Measurements from ENCODE around the gene DAAM2. TPM values are rescaled to one million over a fixed set of nuclear protein-coding genes. Genes with fewer than 3 reads are reported as not detected.

Gene DAAM2
- total and polyA plus RNA-seq, 2 of the 8 experiments (the other 6 are each of a cell fraction or from before 2014, with no cell fraction given): 1.5 to 2.9 TPM

DNA sequence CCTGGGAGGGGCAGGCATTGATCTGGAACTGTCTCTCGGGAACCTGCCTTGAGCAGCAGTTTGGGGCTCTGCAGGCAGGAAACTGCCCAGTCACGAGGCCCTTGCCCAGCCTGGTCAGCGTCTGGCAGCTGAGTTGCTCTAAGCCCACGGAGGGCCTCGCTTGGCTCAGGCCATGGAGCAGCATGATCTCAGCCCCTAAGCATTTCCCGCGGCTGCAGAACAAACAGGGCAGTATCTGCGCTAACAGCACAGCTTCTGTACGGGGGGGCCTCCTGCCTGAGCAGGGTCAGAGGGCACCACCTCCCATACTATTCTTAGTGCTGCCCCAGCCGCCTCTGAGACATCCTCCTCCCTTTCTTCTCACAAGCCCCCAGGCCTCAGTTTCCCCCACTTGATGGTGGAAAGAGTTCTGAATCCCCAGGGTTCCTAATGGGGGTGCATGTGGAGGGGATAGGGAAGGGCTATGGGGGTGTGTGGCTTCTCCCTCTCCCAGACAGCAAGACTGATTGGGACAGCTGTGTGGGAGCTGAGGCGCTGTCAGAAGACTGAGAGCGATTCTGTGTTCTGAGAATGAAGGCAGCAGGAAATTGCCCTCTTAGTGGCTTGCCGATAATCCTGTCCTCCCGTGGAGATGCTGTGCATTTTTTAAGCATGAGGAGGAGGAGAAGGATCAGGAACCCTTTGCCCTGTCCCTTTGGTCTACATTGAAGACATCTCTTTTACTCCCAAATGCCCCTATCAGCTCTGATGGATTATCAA lies 95.7 kb downstream of the DAAM2 start (continued):
- TF ChIP-seq, protein P1, sequence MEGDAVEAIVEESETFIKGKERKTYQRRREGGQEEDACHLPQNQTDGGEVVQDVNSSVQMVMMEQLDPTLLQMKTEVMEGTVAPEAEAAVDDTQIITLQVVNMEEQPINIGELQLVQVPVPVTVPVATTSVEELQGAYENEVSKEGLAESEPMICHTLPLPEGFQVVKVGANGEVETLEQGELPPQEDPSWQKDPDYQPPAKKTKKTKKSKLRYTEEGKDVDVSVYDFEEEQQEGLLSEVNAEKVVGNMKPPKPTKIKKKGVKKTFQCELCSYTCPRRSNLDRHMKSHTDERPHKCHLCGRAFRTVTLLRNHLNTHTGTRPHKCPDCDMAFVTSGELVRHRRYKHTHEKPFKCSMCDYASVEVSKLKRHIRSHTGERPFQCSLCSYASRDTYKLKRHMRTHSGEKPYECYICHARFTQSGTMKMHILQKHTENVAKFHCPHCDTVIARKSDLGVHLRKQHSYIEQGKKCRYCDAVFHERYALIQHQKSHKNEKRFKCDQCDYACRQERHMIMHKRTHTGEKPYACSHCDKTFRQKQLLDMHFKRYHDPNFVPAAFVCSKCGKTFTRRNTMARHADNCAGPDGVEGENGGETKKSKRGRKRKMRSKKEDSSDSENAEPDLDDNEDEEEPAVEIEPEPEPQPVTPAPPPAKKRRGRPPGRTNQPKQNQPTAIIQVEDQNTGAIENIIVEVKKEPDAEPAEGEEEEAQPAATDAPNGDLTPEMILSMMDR (IDR thresholded peaks at IDR 0.05; ENCODE audit: control extremely low read depth in 1 of 3, insufficient read depth in 1 of 3, low read depth in 1 of 3, low read length in 3 of 3): no peak
